ENCODE measurements around the gene NADSYN1.
A peak's percentile ranks its signal among the peaks of the same experiment; 100 is the strongest.

Gene NADSYN1

DNA sequence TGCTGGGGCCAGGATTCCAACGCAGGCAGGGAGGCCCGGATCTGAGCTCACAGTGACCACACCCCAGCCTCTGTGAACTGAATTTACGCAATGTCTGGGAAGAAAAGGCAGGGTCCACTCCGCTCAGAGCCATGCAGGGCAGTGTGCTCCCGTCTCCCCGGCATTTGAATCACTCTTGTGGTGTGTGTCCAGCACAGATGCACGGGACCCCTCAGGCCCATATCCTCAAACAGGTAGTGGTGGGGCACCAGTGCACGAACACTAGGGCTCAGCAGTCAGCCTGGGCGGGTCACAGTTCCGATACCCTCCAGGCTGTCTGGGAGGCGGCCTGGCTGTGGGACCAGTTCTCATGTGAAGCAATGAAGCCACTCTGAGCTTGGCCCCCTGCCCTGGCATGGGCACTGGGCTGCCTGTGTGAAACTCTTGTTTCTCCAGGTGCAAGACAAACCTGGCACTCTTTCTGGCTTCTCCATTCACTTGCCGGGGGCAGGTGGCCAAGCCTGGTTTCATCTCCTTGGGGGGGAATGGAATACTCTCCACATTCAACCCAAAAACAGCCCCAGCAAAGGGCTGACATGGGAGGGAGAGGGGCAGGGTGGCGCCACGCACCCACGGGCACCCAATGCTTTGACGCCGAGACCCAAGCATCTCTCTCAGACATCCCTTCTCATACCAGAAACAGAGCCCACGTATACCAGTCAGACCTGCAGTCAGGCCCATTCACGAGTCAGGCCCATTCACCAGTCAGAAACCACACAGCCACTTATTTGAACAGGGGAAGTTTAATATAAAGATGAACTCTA, 19.2 kb upstream of the NADSYN1 start:
- DNase-seq = no peak

DNA sequence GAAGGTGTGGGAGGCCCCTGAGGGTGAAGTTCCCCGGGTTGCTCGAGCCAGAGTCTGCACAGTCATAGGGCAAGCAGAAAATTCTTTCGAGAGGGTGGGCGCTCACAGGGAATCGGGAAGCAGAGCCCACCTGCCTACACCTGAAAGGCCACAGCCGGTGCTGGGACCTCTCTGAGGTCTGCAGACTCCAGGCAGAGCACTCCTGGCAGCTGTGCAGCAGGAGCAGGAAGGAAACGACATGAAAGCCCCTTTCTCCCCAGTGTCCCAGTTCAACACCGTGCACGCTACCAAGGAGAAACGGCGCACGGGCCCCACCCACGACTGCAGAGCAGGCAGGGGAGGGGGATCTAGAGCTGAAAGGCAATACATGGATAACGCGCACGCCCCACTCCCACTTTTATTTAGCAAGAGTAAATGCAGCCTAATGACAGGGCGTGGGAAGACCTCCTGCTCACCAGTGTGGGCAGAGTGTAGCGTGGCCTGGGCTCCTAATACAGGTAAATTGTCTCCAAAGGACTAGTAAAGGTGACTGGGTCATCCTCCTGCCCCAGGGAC, 18.4 kb upstream of the NADSYN1 start:
- DNase-seq = no peak

DNA sequence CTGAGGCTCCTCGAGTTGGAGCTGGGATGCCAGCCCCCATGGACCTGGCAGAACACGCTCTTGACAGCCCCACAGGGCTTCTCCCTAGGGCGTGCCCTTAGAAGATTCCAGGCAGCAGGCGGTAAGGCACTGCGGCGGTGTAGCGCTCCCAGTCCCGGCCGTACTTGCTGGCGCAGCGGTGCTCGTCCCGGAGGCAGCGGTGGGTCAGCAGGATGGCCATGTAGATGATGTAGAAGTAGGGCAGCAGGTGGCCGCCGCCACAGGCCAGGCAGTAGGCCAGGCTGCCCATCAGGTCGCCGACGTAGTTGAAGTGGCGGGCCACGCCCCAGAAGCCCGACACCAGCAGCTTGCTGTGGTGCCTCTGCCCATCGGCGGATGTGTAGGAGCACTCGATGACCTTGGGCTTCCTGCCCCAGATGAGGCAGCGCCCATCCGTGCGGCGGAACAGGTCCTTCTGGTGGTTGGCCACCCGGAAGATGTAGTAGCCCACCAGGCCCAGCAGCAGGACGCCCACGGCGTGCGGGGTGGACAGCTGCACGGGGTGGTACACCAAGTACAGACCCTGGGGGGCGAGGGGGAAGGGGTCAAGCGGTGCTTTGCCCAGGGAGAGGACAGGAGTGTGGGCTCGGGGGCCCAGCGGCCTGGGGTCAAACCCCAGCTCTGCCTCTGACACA, 17.6 kb upstream of the NADSYN1 start:
- no peak for DNase-seq

DNA sequence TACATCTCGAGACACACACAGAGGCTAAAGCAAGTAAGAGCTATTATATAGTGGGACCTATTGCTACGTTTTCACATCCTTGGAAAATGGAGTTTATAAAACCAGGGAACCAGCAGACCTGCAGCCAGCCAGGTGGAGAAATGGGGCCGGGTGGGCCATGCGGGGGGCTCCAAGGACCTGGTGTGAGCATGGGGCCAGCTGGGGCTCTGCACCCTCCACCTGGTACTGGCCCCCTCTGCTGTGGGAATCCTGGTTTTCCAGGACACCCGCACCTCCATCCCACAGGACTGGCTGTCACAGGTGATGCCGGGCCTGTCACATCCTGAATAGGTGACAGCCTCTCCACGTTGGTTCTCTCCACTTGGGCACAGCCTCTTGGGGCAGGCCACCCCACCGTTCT, 16.1 kb upstream of the NADSYN1 start:
- DNase-seq = no peak

DNA sequence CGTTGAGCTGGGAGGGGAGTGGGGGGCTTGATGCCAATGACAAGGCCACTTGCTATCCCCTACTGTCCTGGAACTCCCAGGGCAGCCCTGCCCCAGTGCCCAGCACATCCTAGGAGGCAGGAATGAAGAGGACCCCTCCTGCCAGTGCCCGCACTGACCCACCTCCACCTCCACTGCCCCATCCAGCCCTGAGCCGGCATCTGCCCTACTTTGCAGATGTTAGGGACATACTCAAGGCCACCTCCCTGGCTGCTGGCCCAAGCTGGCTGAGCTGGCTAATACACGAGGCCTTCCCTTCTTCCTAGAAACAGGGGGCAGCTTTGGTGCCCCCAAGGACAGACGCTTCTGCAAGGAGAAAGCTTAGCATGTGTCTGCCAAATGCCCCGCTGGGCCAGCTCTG, 15.6 kb upstream of the NADSYN1 start:
- DNase-seq = no peak

DNA sequence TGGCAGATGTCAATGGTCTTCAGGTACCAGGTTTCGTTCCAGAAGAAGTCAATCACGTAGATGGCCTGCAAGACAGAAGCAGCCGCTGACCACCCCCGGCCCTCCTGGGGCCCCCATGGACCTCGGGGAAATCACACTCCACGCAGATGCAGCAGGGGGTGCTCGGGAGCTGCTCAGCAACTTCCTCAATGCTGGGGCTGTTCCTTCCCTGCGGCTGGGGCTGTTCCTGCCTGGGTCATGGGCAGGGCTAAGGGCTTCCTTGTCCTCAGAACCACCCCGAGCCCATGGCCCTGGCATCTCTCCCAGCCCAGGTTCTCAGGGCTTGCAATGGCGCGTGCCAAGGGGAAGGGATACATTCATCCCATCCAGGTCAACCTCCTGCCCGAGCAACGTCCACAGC, 15.1 kb upstream of the NADSYN1 start:
- DNase-seq = no peak

DNA sequence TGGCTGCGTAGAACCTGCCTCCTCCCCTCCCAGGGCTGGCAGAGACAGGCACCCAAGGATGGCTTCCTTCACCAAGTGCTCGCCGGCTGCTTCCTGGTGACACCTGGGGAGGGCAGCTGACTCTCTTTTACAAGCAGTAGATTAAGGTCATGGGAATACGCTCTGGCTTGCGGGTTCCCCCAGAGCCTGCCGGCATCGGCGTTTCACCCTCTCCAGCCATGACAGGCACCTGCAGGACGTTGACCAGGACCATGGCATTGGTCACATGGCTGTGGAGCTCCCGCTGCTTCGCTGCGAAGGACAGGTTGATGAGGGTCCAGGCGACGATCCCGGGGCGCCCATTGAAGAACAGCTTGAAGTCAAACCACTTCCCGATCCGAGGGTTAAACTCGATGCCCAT, 14.4 kb upstream of the NADSYN1 start:
- DNase-seq = no peak

DNA sequence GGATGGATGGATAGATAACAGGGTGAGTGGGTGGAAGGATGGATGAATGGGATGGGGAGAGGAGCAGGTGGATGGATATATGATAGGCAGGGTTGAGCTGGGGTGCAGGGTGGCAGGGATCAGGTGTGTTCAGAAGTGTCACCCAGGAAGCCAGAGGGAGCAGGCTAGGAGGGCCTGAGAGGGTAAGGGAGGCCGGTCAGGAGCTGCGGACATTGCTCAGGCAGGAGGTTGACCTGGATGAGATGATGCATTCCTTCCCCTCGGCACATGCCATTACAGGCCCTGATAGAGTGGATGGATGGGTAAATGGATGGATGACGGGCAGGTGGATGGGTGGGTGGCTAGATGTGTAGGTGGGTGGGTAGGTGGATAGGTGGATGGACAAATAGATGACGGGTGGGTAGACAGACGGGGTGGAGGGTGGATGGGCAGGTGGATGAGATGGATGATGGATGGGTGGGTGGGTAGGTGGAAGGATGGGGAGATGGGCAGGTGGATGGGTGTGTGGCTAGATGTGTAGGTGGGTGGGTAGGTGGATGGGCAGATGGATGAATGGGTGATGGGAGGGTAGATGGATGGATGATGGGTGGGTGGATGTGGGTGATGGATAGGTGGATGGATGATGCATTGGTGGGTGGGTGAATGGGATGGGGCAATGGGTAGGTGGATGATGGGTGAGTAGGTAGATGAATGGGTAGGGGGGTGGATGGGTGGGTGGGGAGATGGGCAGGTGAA, 12.8 kb upstream of the NADSYN1 start:
- no peak for DNase-seq

DNA sequence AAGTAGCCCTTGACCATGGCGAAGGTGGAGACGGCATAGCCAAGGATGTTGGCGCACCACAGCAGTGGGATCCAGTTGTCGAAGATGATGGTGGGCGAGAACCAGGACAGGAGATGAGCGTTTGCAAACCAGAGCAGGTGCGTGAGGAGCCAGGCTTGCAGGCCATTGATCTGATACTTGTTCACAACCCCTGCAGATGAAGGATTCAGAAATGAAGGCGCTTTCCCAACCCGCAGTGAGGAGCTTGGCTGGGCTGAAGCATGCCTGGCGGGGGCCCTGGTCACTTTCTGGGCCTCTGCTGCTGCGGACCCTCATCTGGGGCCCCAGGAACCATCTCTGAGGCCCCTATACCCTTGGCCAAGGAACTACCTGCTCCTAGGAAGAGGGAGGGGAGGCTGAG, 11.8 kb upstream of the NADSYN1 start:
- DNase-seq = no peak

DNA sequence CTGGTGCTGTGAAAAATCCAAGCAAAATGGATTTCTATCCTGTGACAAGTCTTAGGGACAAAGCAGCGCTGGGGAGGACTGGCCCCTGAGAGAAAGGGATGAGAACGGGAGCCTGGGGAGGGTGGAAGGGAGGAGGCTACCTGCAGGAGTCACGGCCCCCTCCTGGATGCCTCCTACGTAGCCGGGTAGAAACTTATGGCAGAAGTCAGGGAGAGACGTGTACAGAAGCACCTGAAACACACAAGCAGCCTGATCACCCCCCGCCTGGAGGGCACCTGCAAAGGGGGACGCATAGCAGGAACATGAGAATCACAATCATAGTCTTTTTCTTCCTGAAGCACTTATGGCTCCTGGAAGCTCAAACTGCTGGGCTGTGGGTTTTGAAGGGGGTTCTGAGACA, 10.9 kb upstream of the NADSYN1 start:
- no peak for DNase-seq

DNA sequence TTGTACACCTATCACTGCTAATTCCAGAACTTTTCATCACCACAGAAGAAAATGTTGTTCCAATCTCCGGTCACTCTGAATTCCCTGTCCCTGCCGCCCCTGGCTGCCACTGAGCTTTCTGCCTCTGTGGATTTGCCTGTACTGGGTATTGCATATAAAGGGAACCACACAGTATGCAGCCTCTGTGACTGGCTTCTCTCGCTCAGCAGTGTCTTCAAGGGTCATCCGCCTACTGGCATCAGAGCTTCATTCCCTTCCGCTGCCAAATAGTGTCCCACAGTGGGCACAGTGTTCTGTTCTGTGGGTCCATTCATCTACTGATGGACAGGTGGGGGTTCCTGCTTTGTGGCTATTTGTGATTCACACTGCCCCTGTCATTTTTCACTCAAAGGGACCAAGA, 10.1 kb upstream of the NADSYN1 start:
- DNase-seq = no peak

DNA sequence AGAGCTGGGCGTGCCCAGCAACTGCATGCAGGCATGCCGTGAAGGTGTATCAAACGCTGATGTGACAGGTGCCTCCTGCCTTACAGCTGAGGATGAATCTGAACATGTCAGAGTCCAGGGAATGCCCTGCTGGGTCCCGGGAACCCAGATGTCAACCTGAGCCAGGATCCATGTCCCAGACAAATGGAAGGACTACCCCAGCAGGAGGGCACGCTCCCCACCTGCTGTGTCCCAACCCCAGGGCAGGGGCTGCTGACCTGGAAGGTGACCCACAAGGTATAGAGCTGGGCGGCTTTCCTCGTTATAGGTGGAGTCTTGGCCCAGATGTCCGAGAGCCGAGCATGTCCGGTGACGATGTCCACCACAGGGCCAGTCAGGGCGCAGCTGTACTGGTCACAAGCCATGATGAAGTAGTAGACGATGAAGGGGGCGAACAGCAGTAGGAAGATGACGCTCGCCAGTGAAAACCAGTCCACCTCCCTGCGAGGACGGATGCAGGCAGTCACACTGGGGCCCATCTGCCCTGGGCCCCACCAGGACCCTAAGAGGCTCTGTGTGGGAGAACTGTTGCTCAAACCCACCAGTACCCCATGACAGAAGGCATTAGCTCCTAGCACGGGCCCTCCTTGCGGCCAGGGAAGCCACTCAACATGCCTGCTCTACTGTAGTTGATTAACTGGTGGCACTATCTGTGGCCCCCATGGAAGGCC, 9.1 kb upstream of the NADSYN1 start:
- DNase-seq = no peak

DNA sequence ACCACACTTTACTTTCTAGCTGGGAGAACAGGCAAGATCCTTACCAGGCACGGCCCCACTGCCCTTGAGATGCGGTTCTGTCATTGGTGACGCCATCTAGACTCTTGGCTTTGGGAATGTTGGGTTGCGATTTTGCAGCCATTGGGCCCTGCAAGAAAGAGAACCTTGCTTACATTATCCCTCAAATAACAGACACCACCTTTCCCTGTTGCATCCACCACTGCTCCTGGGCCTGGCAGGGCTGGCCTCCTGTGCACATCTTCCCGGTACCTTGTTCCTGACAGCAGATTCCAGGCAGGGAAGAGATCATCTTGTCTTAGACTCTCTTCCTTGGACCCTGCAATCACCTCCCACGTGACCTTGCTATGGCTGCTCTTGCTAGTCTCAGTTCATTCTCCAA, 8.2 kb upstream of the NADSYN1 start:
- no peak for DNase-seq

DNA sequence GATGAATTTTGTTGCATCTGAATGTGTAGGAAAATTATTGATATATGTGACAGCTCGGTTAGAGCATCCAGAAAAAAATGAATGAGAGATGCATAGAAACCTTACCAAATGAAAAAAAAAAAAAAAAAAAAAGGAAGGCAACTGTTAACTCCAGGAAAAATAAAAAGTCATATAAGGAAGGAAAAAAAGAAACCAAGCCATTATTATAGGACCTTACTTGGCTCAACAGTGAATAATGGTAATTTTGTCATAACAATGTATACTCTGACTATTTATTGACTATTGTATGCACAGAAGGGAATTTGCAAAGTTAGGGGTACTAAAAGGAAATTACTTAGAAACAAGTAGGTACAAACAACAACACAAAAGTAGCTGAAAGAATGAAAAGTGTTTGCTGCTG, 6.9 kb upstream of the NADSYN1 start:
- DNase-seq = no peak

DNA sequence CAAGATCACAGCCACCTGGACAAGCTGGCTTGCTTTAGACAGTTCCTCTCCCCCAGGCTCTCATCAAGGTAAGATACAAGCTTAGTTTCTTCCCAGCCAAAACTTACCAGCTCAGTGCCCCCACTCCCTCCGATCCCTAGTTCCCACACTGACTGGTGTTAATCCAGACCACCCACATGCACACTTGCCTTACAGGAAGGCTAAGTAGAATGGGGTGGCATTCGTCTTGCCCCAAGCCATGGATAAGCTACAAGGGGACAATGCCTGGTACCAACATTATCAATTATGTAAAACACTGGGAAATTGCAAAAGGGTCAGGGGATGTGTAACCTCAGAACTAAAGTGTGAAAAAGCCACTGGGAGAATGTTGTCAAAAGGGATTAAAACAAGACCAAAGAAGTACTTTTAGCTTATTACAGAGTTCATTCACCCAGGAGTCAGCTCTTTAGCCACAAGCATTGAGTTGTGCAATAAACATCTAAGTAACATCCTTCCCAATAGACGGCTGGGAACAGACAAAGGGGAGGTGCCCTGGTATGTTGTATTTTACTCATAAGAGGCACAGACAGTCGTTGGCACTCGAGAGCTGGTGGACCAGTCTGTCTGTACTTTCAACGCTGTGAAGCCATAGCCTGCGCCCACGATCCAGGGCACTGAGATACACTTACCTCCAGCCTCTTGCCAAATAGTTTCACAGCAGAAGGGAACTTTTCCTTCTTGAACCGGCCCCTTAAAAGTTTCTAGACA, 5.9 kb upstream of the NADSYN1 start:
- no peak for DNase-seq

DNA sequence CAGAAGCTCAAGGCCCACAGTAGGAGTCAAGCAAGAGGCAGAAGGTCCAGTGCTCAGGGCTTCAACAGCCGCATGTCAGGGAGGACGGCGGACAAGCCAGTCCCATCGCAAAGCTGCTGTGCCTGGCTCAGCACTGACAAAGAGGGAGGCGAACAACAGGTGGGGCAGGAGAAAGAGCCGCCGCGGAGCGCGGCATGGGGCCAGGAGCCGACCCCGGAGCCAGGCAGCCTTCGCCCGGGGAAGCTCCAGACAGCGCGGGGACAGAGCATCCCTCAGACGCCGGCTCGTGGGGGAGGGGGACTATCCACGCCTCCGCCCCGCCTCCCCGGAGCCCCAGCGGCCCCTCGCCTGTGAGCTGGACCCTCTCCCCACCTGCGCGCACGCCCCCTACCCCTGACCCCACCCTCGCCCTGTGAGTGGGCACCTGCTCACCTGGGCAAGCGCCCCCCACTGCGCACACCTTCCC, 5.2 kb upstream of the NADSYN1 start:
- no peak for DNase-seq

DNA sequence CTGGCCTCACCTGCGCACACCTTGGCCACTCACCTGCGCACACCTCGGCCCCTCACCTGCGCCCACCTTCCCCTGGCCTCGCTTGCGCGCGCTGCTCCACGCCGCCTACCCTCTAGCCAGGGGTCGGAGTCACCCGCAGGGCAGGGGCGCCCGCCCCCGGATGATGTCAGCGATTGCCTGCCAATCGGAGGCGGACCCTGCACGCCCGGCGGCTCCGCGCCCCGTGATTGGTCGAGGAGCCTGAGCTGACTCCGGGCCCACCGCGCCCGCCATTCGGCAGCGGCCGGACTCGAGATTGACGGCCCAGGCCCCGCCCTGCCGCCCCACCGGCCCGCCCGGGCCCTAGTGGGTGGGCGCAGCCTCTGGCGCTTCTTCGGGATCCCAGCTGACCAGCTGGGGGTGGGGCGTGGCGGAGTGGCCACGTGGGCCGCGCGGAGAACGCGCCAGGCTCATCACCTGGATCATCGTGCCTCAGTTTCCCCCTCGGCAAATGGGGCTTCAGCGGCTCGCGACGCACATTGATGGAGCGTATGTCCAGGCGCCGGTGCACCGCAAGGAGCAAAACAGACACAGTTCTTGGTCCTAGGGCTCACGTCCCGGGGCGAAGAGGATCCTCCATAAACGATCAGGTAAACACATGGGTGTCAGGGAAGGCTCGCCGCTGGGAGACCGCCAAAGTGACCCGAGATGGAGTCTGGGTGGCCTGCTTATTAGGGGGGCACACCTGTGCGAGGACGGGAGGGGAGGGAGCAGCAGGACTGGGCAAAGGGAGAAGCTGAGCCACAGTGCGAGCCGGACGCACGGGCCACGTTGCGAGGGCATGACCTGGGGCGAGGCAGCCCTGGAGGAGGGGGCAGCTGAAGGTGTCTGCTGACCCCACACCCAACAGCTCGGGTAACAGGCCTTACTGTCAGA, 4.5 kb upstream of the NADSYN1 start, which contains the start of gene DHCR7:
Gene DHCR7 (minus strand): TSS at position 137 of the 915 bp plus-strand sequence. CDS start 3,441 bp downstream, outside the sequence.
- DNase-seq = peak; percentile 87 to 96

DNA sequence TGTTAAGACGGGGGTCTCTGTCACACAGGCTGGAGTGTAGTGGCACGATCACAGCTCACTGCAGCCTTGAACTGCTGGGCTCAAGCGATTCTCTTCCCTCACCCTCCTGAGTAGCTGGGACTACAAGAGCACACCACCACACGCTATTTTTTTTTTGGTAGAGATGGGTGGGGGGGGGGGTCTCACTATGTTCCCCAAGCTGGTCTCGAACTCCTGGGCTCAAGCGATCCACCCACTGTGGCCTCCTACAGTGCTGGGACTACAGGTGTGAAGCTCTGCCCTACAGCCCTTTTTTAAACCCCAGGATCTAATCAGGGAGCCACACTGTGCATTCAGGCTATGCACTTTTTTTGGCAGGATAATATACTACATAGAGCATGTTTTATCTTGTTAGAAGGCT, 3.4 kb upstream of the NADSYN1 start:
- no peak for DNase-seq

DNA sequence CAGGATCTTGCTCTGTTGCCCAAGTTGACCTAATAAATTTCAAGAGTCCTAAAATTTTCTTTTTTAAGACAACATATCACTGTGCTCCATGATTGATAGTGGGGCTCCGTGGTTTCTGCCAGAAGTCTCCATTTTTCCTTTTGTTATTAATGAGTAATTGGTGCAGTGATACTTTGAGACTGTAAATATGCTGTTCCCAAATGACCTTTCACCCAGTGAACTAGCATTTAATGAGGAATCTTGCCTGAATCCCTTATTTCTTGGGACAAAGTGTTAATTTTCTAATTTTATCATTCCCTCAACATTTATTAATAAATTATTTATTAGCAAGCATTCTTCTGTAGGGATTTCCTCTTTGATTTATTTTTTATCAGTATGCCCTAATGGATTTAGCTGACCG, 2.5 kb upstream of the NADSYN1 start:
- DNase-seq = no peak

DNA sequence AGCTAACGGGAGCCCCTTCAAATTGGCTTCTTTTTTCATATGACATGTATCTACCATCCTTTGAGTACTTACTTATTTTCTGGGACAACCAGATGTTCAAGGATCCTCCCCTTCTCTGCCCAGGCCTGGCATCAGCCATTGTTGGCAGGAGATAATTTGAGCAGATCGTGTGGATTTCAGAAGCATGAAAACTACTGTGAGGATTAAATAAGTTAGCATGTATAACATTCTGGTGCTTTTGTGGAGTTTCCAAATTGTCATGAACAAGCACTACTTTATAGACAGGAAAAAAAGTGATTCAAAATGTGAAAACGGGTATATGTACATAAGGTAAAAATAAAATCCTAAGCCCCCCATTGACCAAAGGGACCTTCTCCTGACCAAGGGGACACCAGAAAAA, 2.1 kb upstream of the NADSYN1 start:
- no peak for DNase-seq
